T-cell (primary cell): ENCODE data around the gene CTDSPL. TPM values are rescaled to one million over a fixed set of nuclear protein-coding genes. Genes with fewer than 3 reads are reported as not detected.

ENCODE experiments used
- ATAC-seq, 4 experiments: fragments of 200-7000 bp in 3 of 4; fragments of 150-1000 bp in 1 of 4; cut with Tn5 transposase; replicated peaks in 1 of 4; 1 replicate in 3 of 4; 2 replicates in 1 of 4; pipeline ENCODE4 v1.10.0; 2021; ENCODE audit warnings: moderate library complexity in 3 of 4, mild to moderate bottlenecking in 2 of 4, moderate number of reproducible peaks in 1 of 4
- CTCF ChIA-PET, 2 donors: fragments of 300-600 bp; sonication (Branson Sonifier 250); formaldehyde crosslinking; loops; one replicate each; lab custom pipeline; 2022; ENCODE audit warnings: antibody characterized with exemption in 2 of 2; lab: Charles Lee
- POLR2A ChIA-PET, 2 donors: fragments of 300-600 bp; sonication (Branson Sonifier 250); formaldehyde crosslinking; loops; one replicate each; lab custom pipeline; 2022; ENCODE audit warnings: antibody characterized with exemption in 2 of 2; lab: Charles Lee
- DNase-seq, 35 experiments: peaks; one replicate each; pipeline versions ENCODE4 v3.0.0 to v3.0.0-alpha.2; 2013 to 2023
- H3K27ac ChIP-seq: one replicate; pipeline ENCODE4 v1.5.1; 2013; ENCODE audit warnings: low read length
- H3K27me3 ChIP-seq, 2 experiments: replicated peaks in 1 of 2; 1 replicate in 1 of 2; 2 replicates in 1 of 2; pipeline versions ENCODE4 v1.6.1 to v1.7.0; 2013; ENCODE audit warnings: low read length in 1 of 2, mixed read lengths in 1 of 2; ENCODE audit not compliant: control insufficient read depth in 2 of 2, insufficient read depth in 2 of 2; ENCODE audit errors: extremely low read depth in 1 of 2
- H3K36me3 ChIP-seq, 2 donors: 1 replicate in 1 of 2; 2 replicates in 1 of 2; pipeline versions ENCODE4 v1.6.1 to v1.7.0; 2013; ENCODE audit warnings: low read length in 1 of 2; ENCODE audit not compliant: control insufficient read depth in 2 of 2, insufficient read depth in 1 of 2; ENCODE audit errors: extremely low read depth in 1 of 2
- H3K4me1 ChIP-seq, 2 experiments: 1 replicate in 1 of 2; 2 replicates in 1 of 2; pipeline versions ENCODE4 v1.6.1 to v1.7.0; 2013; ENCODE audit warnings: low read length in 2 of 2, mixed read lengths in 1 of 2; ENCODE audit not compliant: insufficient read depth in 2 of 2, control insufficient read depth in 1 of 2; ENCODE audit errors: extremely low read depth in 1 of 2
- H3K4me3 ChIP-seq, 2 donors: 1 replicate in 1 of 2; 2 replicates in 1 of 2; pipeline versions ENCODE4 v1.5.1 to v1.7.0; 2013; ENCODE audit warnings: mild to moderate bottlenecking in 2 of 2, low read length in 1 of 2, moderate library complexity in 1 of 2; ENCODE audit not compliant: control insufficient read depth in 1 of 2; ENCODE audit errors: extremely low read depth in 1 of 2
- H3K9me3 ChIP-seq: 2 replicates; pipeline ENCODE4 v1.7.0; 2013
- H3K27ac Mint-ChIP-seq, 2 donors: one replicate each; pipeline ENCODE4 v1.8.0; 2020 to 2021; ENCODE audit warnings: mild to moderate bottlenecking in 2 of 2, mixed read lengths in 2 of 2
- H3K27me3 Mint-ChIP-seq, 2 donors: one replicate each; pipeline ENCODE4 v1.8.0; 2021 to 2022; ENCODE audit warnings: mixed read lengths in 2 of 2
- H3K36me3 Mint-ChIP-seq: one replicate; pipeline ENCODE4 v1.8.0; 2021; ENCODE audit warnings: mixed read lengths
- H3K4me1 Mint-ChIP-seq, 3 donors: one replicate each; pipeline ENCODE4 v1.8.0; 2020 to 2022; ENCODE audit warnings: mixed read lengths in 3 of 3, mild to moderate bottlenecking in 1 of 3
- H3K4me3 Mint-ChIP-seq, 3 donors: one replicate each; pipeline ENCODE4 v1.8.0; 2020 to 2022; ENCODE audit warnings: mild to moderate bottlenecking in 3 of 3, mixed read lengths in 3 of 3, moderate library complexity in 3 of 3
- H3K9me3 Mint-ChIP-seq, 3 donors: one replicate each; pipeline ENCODE4 v1.8.0; 2020 to 2022; ENCODE audit warnings: mixed read lengths in 3 of 3
- WGBS: methylation state at CpG from one replicate; pipeline ENCODE4 v1.1.5; 2013; ENCODE audit warnings: missing lambda C conversion rate; ENCODE audit not compliant: insufficient coverage; 5-methylcytosine and 5-hydroxymethylcytosine counted together
- total RNA-seq, 35 experiments: library from RNA in 6 of 35; stranded (reverse) in 6 of 35; fragments of 120-200 nt in 1 of 35; gene quantifications; one replicate each; pipeline versions ENCODE4 v1.2.1 to v1.2.4 and lab custom pipeline; 2013 to 2026

Gene CTDSPL
- total RNA-seq, 5 donors from 2014 or later (not counting 1 experiment from before 2014, with no cell fraction given) = 0.54 to 2.5 (median 2.0) TPM

DNA sequence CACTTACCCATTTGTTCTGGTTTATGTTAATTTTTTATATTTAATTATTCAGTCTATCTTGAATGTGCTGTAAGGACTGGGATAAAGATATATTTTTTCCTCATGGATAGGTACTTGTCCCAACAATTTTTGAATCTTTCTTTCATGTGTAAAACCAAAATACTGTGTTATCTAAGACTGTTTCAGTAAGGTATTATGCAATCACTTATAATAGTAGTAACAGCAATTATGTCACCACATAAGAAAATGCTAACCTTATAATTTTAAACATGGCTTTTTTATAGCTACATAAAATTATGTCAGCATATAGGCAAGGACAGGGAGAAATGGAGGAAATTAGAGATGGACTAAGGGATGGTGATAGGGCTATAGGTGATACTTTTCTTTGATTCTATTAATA lies 2.9 kb upstream of the CTDSPL start:
- DNase-seq (no peak), ATAC-seq (no peak)
- no peaks in the 10 kb centered on the region for H3K36me3 Mint-ChIP-seq
- POLR2A ChIA-PET = no interaction called here
- CTCF ChIA-PET = interaction anchor here in 1 of 2 donors (1.0 kb wide), 1 partner anchor 109 kb away, joined by 5 read pairs; no protein-coding TSS in a partner anchor
- Histone ChIP-seq H3K4me3 (no peak overlapping the region), H3K9me3 (no peaks in the 10 kb centered on the region), H3K27me3 (peaks cover 0 to 45% of the 10 kb centered on the region in 2 experiments), H3K4me1 (peaks cover 7 to 24% of the 10 kb centered on the region in 2 experiments), H3K27ac (no peak overlapping the region), H3K36me3 (no peaks in the 10 kb centered on the region)
- H3K4me3 Mint-ChIP-seq = no peak overlapping the region
- peaks cover 0 to 14% of the 10 kb centered on the region in 2 donors for H3K27me3 Mint-ChIP-seq
- H3K4me1 Mint-ChIP-seq = peaks cover 15 to 26% (median 26%) of the 10 kb centered on the region in 3 donors
- H3K27ac Mint-ChIP-seq = no peak overlapping the region
- H3K9me3 Mint-ChIP-seq = no peaks in the 10 kb centered on the region

DNA sequence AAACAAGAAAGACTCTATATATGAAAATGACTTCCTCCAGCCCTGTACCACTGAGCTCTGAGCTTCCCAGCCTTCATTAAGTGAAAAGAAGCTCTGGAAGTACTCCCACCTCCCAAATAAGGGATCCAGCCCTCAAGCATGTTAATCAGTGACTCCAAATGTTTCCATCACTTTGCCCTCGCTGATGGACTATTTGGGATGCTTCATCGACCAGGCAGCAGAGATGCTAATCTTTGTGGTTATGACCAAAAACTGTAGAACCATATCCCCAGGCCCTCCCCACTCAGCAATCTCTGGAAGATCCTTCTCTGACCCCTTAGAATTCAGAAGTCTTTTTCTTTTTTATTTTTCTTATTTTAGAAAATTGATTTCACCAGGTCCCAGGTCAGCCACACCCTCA lies 2.3 kb upstream of the CTDSPL start:
- CTCF ChIA-PET = interaction anchor here in 1 of 2 donors (1.0 kb wide), 1 partner anchor 108 kb away, joined by 5 read pairs; no protein-coding TSS in a partner anchor
- H3K9me3 ChIP-seq = no peaks in the 10 kb centered on the region
- Mint-ChIP-seq H3K27ac (no peak overlapping the region), H3K4me3 (no peak overlapping the region), H3K36me3 (no peaks in the 10 kb centered on the region), H3K4me1 (peaks cover 15 to 26% (median 26%) of the 10 kb centered on the region in 3 donors), H3K9me3 (no peaks in the 10 kb centered on the region), H3K27me3 (peaks cover 0 to 14% of the 10 kb centered on the region in 2 donors)
- peaks cover 7 to 24% of the 10 kb centered on the region in 2 experiments for H3K4me1 ChIP-seq
- ATAC-seq (no peak), DNase-seq (no peak)
- POLR2A ChIA-PET = interaction anchor here in 1 of 2 donors (0.5 kb wide), 1 partner anchor 71 kb away, joined by 3 read pairs; no protein-coding TSS in a partner anchor
- H3K36me3 ChIP-seq = no peaks in the 10 kb centered on the region
- no peak overlapping the region for H3K4me3 ChIP-seq
- H3K27me3 ChIP-seq = peaks cover 0 to 48% of the 10 kb centered on the region in 2 experiments
- H3K27ac ChIP-seq = no peak overlapping the region
- WGBS = 20% methylated on average over 1 of the region's 2 CpGs

DNA sequence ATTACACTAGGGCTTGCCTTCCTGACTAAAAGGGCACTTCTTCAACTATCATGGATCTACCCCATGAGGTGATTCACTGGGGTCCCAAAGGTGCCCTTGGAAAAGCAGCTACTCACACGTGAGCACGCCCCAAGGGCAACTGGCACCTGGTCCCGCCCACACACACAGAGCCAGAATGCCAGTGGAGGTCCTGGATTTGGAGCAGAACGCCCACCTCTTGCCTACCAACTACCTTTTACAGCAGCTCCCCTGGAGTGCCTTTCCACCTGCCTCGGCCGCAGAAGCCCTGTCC lies 1.8 kb upstream of the CTDSPL start:
- ChIA-PET CTCF (no interaction called here), POLR2A (interaction anchor here in 1 of 2 donors (0.5 kb wide), 1 partner anchor 71 kb away, joined by 3 read pairs; no protein-coding TSS in a partner anchor)
- Mint-ChIP-seq H3K4me3 (peak overlapping the region; percentile 81 to 92 (median 81)), H3K27ac (peak overlapping the region in 1 of 2 donors; percentile 78), H3K4me1 (peaks cover 15 to 26% (median 26%) of the 10 kb centered on the region in 3 donors), H3K9me3 (no peaks in the 10 kb centered on the region), H3K36me3 (no peaks in the 10 kb centered on the region), H3K27me3 (peaks cover 0 to 14% of the 10 kb centered on the region in 2 donors)
- H3K27me3 ChIP-seq = peaks cover 0 to 43% of the 10 kb centered on the region in 2 experiments
- DNase-seq = no peak
- peak overlapping the region; percentile 18 for H3K27ac ChIP-seq
- ATAC-seq = no peak
- H3K36me3 ChIP-seq = no peaks in the 10 kb centered on the region
- H3K9me3 ChIP-seq = no peaks in the 10 kb centered on the region
- H3K4me1 ChIP-seq = peaks cover 7 to 24% of the 10 kb centered on the region in 2 experiments
- H3K4me3 ChIP-seq = peak overlapping the region; percentile 25 to 60
- WGBS = 84% methylated on average over 6 of the region's 6 CpGs

DNA sequence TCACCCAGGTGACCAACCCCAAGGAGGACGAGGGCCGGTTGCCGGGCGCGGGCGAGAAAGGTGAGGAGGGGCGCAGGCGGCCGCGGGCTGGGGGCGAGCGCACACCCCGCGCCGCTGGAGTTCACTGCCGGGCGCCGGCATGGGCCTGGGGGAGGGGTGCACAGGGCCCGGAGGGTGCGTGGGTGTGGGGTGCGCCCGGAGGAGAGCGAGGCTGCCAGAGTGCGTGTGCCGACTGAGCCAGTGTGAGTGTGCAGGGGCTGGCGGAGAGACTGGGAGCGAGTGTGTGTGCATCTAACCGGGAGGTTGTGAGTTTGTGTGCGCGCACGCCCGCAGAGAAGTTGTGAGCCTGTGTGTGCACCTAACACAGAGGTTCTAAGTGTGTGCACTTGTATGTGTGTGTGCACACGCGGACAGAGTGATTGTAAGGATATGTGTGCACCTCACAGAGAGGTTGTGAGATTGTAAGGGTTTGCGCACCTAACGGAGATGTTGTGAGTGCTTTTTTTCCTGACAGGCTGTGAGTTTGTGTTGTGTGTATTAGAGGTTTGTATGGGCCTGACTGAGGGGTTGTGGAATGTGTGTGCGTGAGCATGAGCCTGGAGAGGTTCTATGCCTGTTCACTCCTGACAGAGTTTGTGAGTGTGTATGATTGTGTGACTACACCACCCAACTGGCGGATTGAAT lies 681 bp downstream of the CTDSPL start:
- Mint-ChIP-seq H3K4me1 (peaks cover 15 to 28% (median 26%) of the 10 kb centered on the region in 3 donors), H3K9me3 (no peaks in the 10 kb centered on the region), H3K27me3 (peaks cover 0 to 14% of the 10 kb centered on the region in 2 donors), H3K4me3 (peak overlapping the region; percentile 68 to 84 (median 80)), H3K27ac (peak overlapping the region in 1 of 2 donors; percentile 40), H3K36me3 (no peaks in the 10 kb centered on the region)
- Histone ChIP-seq H3K4me3 (peak overlapping the region; percentile 17 to 53), H3K9me3 (no peaks in the 10 kb centered on the region), H3K27me3 (peaks cover 0 to 40% of the 10 kb centered on the region in 2 experiments), H3K36me3 (no peaks in the 10 kb centered on the region), H3K4me1 (peaks cover 7 to 24% of the 10 kb centered on the region in 2 experiments), H3K27ac (no peak overlapping the region)
- ATAC-seq (peak in 2 of 4 experiments; percentile 17 to 25), DNase-seq (peak in 14 of 35 experiments; percentile 6 to 45 (median 26))
- ChIA-PET POLR2A (no interaction called here), CTCF (no interaction called here)
- 18% methylated on average over 38 of the region's 38 CpGs for WGBS

DNA sequence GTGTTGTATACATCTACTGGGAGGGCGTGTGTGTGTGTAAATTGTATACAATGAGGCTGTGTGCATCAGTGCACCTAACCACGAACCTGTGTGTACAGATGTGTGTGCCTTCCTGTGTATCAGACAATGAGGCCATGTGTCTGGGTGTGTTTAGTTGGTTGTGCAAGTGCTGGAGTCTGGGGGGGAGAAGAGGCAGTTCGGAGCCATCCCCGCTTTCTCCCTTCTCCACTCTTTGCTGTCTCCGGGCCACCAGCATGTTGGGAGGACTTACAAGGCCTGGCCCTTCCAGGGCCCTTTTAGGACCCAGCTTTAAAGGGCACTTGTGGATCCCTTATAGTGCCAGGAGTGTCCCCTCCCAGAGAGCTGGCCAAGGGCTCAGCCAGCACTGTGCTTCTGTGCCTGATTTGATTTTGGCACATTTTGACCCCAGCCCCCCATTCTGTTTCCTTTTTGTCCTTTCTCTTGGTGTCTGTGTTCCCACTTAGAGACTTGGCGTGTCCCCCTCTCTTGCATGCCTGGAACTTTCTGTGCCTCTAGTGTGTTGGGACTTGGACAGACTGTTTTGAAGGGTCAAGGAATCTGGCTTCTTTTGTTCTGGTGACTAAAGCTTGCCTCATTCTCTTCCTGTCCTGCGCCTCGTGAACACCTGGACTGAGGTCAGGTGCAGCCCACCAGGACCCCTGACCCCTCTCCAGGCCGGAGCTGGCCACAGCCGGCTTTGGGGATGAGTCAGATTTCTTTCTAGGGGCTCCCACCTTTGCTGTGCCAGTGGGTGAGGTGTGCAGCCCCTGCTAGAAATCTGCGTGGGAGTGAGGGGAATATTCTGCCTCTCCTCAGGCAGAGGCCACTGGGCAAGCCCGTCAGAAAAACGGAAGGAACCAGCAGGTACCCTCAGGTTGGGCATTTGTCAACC lies 1.5 kb downstream of the CTDSPL start:
- ChIA-PET POLR2A (no interaction called here), CTCF (no interaction called here)
- Mint-ChIP-seq H3K9me3 (no peaks in the 10 kb centered on the region), H3K27ac (peak overlapping the region in 1 of 2 donors; percentile 55), H3K36me3 (no peaks in the 10 kb centered on the region), H3K27me3 (peaks cover 0 to 14% of the 10 kb centered on the region in 2 donors), H3K4me1 (peaks cover 15 to 28% (median 26%) of the 10 kb centered on the region in 3 donors), H3K4me3 (peak overlapping the region; percentile 68 to 84 (median 80))
- Histone ChIP-seq H3K4me1 (peaks cover 7 to 24% of the 10 kb centered on the region in 2 experiments), H3K4me3 (no peak overlapping the region), H3K9me3 (no peaks in the 10 kb centered on the region), H3K27ac (no peak overlapping the region), H3K36me3 (no peaks in the 10 kb centered on the region), H3K27me3 (peaks cover 0 to 37% of the 10 kb centered on the region in 2 experiments)
- 75% methylated on average over 5 of the region's 13 CpGs for WGBS
- DNase-seq (no peak), ATAC-seq (no peak)
